GM18868 (cell line): ENCODE data around the gene SNRPD3.

Experiments used
- ATAC-seq: cut with Tn5 transposase; IDR thresholded peaks from one replicate; pipeline ENCODE4 v1.9.1; 2021; ENCODE audit warnings: mild to moderate bottlenecking, moderate library complexity; ENCODE audit not compliant: unreplicated experiment

The SNRPD3 gene

DNA sequence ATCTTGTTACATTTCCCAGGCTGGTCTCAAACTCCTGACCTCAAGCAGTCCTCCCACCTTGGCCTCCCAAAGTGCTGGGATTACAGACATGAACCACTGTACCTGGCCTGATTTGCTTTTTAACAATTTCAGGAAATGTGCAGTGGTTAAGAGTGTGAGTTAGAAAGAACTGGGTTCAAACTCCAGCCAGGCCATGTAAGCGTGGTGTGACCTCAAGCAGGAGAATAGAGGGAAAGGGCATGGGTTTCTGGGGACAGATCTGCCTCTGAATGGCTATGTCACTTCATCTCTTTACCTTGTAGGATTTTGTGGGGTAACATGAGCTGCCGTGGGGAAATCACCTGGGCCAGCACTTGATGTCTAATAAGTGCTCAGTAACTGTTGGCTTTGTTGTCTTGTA, 9.3 kb downstream of the SNRPD3 start:
- no peak for ATAC-seq

DNA sequence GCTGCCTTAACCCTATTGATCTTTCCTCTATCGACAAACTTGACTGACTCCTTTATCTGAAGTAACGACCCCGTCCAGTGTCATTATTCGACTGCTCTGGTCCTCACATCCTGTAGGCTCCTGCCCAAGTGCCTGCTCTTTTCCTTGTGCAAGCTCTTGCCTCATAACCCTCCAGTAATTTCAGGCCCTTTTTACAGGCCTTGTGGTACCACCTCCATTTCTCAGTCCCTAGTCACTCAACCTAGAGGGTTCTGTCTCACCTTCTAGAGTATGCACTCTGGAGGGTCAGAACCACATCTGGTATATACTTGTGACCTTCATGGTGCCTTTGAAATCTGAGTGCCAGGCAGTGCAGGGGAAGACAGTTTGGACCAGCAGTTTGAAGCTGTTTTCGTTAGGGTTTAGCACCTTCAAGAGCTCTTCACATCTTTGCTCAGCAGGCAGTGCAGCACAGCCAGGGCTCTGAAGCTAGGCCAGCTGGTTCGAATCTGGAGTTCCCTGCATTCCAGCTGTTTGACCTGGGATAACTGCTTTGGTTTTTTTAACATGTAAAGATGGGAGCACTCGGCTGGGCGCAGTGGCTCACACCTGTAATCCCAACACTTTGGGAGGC, 11.2 kb downstream of the SNRPD3 start:
- no peak for ATAC-seq

DNA sequence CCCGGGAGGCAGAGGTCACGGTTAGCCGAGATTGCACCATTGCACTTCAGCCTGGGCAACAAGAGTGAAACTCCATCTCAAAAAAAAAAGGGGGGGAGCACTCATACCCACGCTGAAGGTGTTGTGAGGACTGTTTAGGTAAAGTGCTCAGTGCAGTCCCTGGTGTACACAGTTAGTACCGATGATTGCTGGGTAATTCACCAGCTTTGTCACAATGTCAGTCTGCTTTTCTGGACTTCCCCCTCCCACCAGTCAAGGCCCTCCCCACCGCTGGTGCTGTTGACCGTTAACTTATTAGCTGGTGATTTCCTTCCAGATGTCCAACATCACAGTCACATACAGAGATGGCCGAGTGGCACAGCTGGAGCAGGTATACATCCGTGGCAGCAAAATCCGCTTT, 11.9 kb downstream of the SNRPD3 start:
- no peak for ATAC-seq

GRCh38 chr22:24571266-24571665, 15.5 kb downstream of the SNRPD3 start:
- no peak for ATAC-seq

DNA sequence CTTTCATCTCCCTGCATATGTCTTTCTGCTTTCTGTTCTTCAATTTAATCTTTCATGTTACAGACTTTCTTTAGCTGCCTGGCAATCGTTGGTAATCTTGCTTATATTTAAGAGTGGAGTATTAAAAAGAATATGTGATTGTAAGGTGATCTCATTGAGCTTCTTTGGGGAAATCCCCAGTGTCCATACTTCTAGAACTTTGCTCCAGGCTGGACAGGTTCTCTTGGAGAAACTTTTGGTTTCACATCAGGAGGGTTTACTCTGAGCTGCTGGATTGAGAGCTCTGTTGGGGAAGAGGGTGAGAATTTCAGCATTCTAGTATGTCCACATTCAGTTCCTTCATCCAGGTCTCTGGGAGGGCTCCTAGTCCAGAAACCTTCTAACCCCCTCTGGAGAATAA, 21.0 kb downstream of the SNRPD3 start:
- no peak for ATAC-seq

DNA sequence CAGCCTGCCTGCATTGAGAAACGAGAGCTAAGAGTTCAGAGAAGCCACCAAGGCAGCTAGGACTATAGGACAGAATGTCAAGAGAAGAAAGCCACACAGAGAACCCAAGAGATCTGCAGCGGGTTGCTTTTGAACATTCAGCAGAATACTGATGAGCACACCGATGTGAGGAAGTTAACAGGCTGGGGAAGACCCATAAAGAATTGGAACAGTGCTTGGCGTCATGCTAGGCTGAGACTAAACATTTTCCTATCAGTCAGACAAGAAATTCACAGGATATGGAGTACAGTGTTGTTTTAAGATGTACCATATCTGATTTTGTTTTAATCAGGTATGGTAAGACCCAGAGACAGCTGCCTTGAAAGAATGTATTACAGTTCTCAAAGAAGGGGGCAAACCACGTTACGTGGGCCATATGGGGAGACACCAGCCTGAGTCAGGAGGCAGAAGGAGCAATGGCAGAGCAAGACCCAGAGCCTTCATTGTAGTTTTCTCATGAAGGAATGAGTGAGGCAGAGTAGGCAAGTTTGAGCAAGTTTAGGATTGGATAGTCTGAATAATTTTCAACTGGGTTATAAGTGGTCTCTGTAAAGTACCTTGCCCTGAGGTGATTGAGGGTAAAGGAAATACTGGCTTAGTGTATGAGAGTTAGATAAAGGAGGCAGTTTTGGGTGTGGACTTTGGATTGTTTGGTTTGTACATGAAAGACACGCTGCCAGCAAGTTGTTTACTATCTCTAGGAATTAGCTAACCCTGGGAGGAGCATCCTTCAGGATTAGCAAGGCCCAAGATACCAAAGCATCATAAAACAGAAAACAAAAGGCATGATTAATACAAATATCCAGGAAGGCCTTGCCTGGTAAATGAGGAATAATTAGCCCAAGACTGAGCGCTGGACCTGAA, 22.8 kb downstream of the SNRPD3 start:
- no peak for ATAC-seq

DNA sequence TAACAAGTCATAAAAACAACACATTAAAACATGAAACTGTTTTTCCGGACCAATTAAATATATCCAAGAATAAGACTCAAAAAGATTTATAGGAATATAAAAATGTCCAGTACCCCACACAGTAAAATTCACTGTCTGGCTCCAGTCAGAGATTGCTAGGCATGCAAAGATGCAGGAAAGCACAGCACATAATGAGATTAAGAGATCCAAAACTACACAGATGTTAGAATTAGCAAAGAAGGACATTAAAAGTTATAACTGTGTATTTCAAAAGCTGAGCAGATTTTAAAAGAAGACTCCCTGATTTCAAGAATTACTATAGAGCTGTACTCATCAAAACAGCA, 23.4 kb downstream of the SNRPD3 start:
- ATAC-seq: no peak

DNA sequence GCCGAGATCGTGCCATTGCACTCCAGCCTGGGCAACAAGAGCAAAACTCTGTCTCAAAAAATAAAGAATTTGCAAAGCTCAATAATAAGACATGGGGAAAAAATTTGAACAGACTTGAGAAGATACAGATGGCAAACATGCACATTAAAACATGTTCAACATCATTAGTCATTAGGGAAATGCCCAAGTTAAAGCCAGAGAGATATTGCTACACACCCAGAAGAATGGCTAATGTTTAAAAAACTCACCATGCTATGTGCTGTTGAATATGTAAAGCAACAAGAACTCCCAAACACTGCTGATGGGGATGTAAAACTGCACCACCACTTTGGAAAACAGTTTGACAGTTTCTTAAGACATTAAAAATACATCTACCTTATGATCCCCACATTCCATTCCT, 24.5 kb downstream of the SNRPD3 start:
- no peak for ATAC-seq

- no peak for ATAC-seq
These were observed 26.4 kb downstream of the SNRPD3 start for GRCh38 chr22:24582056-24582814.

DNA sequence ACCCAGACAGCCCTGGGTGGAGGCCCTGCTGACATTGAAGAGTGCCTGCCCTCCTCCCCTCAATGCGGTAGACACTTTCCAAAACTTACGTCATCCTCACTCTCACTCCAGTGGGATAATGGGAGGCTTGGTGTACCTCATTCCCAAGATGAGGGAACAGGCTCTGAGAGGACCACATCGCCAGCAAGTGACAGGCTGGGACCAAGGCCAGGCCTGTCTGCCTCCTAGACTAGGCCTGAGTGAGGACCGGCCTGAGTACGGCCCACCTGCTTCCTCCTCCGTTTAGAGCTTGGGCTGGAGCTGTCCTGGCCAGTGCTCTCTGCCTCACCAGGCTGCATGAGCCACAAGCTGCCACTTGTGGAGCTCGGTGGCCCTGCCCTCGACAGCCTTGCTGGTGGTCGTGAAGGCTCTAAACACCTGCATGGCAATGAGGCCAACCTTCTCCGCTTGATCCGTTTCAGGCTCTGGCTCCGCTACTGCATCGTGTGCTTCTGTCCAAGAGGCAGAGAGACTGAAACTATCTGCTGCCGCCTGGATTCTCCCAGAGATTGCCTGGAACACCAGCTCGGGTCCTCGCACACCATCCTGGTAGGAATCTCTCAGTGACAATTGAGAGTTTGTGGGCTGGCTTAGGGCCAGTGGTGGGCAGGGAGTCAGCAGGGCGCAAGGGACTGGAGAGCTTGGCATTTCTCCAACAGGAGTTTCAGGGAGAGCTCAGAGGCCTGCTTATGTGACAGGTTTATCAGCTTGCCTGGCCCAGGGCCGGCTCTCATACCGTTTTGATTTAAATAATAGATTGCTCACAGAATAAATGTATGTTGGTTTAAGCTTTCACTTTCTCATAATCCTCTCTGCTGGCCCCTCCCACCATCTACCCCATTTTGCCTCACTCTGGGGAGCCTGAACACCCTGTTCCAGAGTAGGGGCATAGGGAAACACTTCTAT, 27.7 kb downstream of the SNRPD3 start:
- no peak for ATAC-seq

DNA sequence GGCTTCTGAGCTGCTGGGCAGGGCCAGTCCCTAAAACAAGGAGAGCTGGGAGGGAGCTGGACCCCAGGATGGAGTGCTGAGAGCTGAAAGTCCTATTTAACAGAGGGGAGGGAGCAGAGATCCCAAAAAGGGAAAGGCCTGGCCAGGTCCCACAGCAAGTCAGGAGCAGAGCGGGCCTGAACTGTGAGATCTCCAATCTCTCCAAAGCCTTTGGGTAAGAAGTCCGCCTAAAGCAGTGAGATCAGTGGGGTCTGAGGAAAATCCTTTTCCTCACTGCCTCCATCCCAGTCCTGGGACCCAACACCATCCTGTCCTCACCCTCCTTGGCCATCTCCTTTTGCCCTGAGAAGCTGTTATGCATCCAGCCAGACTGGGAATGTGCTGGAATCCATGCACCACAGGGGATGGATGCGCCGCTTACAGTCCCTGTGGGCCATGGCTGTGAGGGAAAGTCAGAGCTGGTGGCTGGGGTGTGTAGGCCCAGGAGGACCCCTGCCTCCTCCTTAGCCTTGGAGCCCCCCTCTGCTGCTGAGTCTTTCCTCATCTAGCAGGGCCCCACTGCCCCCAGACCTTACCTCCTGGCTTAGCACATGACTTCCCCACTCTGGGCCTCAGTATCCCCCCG, 28.5 kb downstream of the SNRPD3 start:
- ATAC-seq: no peak

- no peak for ATAC-seq
These were observed 29.1 kb downstream of the SNRPD3 start for GRCh38 chr22:24584871-24585411.

DNA sequence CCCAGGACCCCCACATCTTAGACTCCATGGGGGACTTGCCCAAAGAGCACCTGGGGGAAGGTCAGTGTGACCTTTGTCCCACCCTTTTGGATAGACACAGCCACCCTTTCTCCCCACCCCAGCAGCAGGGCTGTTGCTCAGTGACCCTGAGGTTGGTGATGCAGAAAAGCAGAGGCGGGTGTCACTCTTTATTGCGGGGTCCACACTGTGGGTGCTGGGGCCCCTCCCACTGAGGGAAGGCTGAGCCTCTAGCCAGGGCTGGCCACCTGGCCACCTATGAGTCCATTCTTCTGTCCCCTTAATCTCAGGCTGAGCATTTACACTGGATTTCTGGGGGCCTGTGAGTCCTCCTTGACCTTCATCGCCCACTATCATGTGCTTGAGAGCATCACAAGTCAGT, 29.7 kb downstream of the SNRPD3 start:
- ATAC-seq: no peak

DNA sequence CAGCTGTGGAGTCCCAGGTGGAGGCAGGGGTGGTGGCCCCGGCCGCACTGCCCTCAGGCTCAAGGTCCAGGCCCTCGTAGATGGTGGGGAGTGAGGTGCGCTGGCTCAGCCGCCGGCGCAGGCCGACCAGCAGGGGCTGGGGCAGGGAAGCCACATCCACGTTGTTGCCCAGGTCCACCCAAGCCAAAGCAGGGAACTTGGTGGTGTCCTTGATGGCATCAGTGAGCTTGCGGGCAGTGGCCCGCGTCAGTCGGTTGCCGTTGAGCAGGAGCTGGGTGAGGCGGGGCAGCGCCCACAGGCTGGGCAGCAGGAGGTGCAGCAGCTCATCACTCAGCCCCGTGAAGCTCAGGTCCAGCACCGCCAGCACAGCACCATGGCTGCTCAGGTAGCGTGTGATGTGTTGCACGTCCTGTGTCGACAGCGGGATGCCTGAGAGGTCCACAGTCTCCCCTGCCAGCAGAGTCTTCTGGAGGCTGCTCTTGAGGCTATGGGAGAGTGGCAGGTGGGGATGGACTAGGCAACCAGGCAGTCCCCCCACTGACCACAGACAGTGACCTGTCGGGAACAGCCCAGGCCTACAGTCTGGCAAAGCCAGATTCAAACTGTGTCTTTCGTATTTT, 30.2 kb downstream of the SNRPD3 start:
- ATAC-seq: no peak

DNA sequence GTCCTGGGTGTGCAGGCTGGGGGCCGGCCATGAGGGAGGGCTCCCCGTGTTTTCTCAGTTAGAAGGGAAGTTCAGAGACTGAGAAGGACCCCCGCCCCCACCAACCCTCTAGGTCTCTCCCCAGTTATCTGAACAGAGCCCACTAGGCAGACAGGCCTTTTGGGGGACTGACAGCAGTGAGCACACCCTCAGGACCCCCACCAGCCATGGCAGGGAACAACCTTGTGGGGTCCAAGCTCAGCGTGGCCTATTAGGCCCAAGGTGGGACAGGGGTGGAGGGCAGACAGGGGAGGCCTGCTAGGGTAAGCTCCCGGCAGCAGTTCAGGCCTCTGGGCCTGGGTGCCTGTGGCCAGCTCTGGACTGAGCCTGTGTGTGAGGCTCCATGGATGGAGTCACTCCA, 31.5 kb downstream of the SNRPD3 start:
- no peak for ATAC-seq

DNA sequence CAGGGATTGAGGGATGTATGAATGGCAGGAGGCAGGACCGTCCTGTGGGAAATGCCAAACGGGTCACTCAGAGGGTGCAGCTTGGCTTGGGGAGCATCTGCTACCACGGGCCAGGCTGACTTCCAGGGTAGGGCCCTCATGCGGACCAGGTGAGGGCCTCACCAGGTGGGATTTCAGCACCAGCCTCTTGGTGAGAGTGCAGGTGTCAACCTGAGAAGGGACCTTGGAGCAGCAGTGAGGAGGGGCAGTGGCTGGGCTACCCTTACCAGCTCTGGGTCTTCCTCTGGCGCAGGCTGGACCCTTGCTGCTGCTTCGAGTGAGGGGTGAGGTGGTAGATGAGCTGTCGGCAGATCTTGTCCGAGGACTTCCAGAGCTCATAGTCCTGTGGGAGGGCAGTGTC, 32.1 kb downstream of the SNRPD3 start:
- no peak for ATAC-seq

GRCh38 chr22:24588381-24588756, 32.6 kb downstream of the SNRPD3 start:
- ATAC-seq: no peak

DNA sequence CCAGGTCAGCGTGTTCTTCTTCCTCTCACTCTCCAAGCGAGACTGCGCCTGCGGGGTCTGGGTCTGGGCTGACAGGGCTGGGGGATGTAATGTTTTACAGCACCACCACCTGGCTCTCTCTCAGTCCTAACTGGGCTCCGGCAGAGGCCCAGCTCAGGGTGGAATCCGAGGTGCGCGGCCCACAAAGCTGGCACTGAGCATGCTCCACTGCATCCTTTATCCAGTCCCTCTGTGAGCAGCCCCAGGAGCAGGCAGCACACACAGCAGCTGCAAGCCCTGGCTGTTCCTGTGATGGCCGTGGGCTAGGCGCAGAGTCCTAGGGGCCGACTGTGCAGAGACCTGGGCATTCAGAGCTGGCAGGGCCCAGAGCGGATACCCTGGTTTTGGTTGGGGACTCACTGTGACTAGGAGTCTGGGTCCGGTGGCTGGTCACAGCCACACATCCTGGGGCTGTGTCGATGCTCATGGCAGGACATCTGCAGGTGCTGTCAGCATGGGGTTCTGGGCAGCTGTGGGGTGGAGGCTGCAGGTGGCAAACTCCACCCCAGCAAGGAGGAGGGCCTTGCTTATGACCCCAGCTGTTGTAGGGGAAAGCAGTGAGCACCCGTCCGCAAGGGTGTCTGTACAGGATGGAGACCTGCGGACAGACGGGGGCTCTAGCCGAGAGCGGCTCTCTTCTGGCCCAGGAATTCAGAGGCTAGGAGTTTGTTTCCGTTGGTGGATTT, 33.1 kb downstream of the SNRPD3 start:
- no peak for ATAC-seq

DNA sequence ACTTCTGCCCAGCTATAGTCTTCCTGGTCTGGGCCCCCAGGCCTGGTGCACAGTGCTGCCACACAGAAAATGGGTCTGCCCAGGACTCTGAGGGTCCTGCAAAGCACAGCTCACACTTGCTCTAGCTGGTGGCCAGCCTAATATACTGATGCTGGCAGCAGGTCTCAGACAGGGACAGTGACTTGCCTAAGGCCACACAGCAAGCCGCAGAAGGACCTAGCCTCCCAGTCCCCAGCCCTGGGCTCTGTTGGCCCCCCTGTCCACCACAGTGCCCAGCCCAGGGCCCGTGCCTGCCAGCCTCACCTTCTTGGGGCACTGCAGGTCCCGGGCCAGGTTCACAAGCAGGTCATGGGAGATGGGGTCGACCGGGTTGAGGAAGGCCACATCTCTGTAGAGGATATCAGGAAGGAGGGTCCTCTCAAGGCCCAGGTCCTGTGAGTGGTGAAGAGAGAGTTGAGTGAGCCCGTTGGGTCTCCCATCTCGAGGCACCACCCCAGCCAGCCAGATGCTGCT, 33.8 kb downstream of the SNRPD3 start:
- no peak for ATAC-seq
